OCI-LY7 (cell line): ENCODE results near the gene FNDC3B. TPM values are rescaled to one million over a fixed set of nuclear protein-coding genes. Genes with fewer than 3 reads are reported as not detected.

ENCODE experiments used
- BruUV-seq: library from RNA; stranded (reverse); fragments of 400-500 nt; replicated peaks from 2 replicates; lab custom pipeline; 2021; lab: Mats Ljungman, UMichigan
- CTCF ChIA-PET: fragments of 300-600 bp; sonication (Branson Sonifier 250); formaldehyde crosslinking; loops from one replicate; lab custom pipeline; 2022; ENCODE audit warnings: antibody characterized with exemption; ENCODE audit not compliant: unreplicated experiment; lab: Charles Lee
- POLR2A ChIA-PET: fragments of 300-600 bp; sonication (Branson Sonifier 250); formaldehyde crosslinking; loops from one replicate; lab custom pipeline; 2022; ENCODE audit warnings: antibody characterized with exemption; lab: Charles Lee
- DNase-seq: peaks from one replicate; pipeline ENCODE4 v3.0.0-alpha.2; 2015; ENCODE audit warnings: low spot score
- H2AFZ ChIP-seq: fragments of 200-600 bp; sonication (generic), shearing (Covaris generic); 2 replicates; pipeline ENCODE4 v1.6.1; 2014; ENCODE audit warnings: mild to moderate bottlenecking, antibody characterized with exemption, low read length, moderate library complexity
- H3K27ac ChIP-seq: fragments of 200-600 bp; sonication (generic); 2 replicates; pipeline ENCODE4 v1.5.1; 2014; ENCODE audit warnings: mixed run types, low read depth, mild to moderate bottlenecking, moderate library complexity, low read length, inconsistent platforms; ENCODE audit not compliant: poor library complexity, severe bottlenecking
- H3K36me3 ChIP-seq: fragments of 200-600 bp; sonication (generic); 2 replicates; pipeline ENCODE4 v1.6.1; 2014; ENCODE audit warnings: mild to moderate bottlenecking, antibody characterized with exemption, low read length, moderate library complexity, mixed read lengths; ENCODE audit not compliant: insufficient read depth
- H3K4me1 ChIP-seq: fragments of 200-600 bp; sonication (generic); 2 replicates; pipeline ENCODE4 v1.5.1; 2014; ENCODE audit warnings: mild to moderate bottlenecking, low read length; ENCODE audit not compliant: insufficient read depth, poor library complexity, severe bottlenecking
- H3K4me2 ChIP-seq: fragments of 200-600 bp; sonication (generic); 2 replicates; pipeline ENCODE4 v1.6.1; 2014; ENCODE audit warnings: mild to moderate bottlenecking, low read length
- H3K4me3 ChIP-seq: fragments of 200-600 bp; sonication (generic); 2 replicates; pipeline ENCODE4 v1.5.1; 2014; ENCODE audit warnings: mild to moderate bottlenecking, low read depth, low read length; ENCODE audit not compliant: poor library complexity, severe bottlenecking
- H3K79me2 ChIP-seq: fragments of 200-600 bp; sonication (generic); 2 replicates; pipeline ENCODE4 v1.6.1; 2016; ENCODE audit warnings: low read depth, mild to moderate bottlenecking, low read length, moderate library complexity, mixed read lengths; ENCODE audit not compliant: insufficient read depth
- H3K9me2 ChIP-seq: fragments of 200-600 bp; sonication (generic); 2 replicates; pipeline ENCODE4 v1.6.1; 2016; ENCODE audit warnings: mild to moderate bottlenecking, low read length, mixed read lengths; ENCODE audit not compliant: insufficient read depth
- H3K9me3 ChIP-seq: fragments of 200-600 bp; sonication (generic); 2 replicates; pipeline ENCODE4 v1.6.1; 2014; ENCODE audit warnings: mild to moderate bottlenecking, mixed run types, low read length, mixed read lengths
- H4K20me1 ChIP-seq: fragments of 200-600 bp; sonication (generic); 2 replicates; pipeline ENCODE4 v1.6.1; 2014; ENCODE audit warnings: mild to moderate bottlenecking, antibody characterized with exemption, low read length, moderate library complexity, mixed read lengths; ENCODE audit not compliant: insufficient read depth
- CTCF ChIP-seq: fragments of 200-600 bp; sonication (generic); conservative IDR thresholded peaks from 2 replicates; pipeline ENCODE4 v1.5.1; 2014; ENCODE audit warnings: mild to moderate bottlenecking, antibody characterized with exemption, low read length, moderate library complexity, mixed read lengths
- EZH2phosphoT487 ChIP-seq: fragments of 200-600 bp; sonication (generic); IDR thresholded peaks from 2 replicates; pipeline ENCODE4 v1.6.1; 2018; ENCODE audit warnings: low read depth, borderline replicate concordance, mild to moderate bottlenecking, mixed run types, antibody characterized with exemption, low read length, moderate library complexity, mixed read lengths
- intact Hi-C: fragments of 100-400 bp; cut with micrococcal nuclease; formaldehyde crosslinking; loops from one replicate; pipeline ENCODE4 v1.10.0; 2022; ENCODE audit not compliant: unreplicated experiment
- total RNA-seq, 2 experiments: library from RNA; depleted of rRNA in 1 of 2; stranded (reverse); fragments of >200 nt in 1 of 2; shearing (Covaris generic) in 1 of 2; gene quantifications; 2 replicates each; pipeline ENCODE4 v1.2.3, GENCODE V29; 2014 to 2022

Gene FNDC3B
- total RNA-seq, 2 experiments from 2014 or later: 23.3 to 28.5 TPM

DNA sequence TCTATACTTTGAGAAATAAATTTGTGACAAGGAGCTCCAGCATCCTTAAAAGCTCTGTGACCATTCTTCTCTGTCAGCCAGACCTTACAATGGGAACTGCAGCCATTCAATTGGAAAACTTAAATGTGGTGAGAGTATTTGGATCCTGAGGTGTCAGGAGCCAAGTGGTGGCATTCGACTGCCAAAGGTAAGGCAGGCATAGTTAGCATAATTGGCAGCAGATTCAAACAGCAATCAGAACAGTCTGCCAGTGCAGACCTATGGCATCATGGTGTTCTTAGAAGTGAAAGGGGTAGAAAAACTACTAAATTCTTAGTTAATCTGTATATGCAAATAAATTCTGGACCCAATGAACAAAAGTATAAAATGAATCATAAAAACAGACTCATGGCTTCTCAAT lies 18.2 kb upstream of the FNDC3B start:
- Histone ChIP-seq H3K79me2 (no peaks in the 10 kb centered on the region), H4K20me1 (no peaks in the 10 kb centered on the region), H3K36me3 (no peaks in the 10 kb centered on the region), H3K27ac (no peak overlapping the region), H3K4me1 (no peaks in the 10 kb centered on the region), H3K9me3 (no peaks in the 10 kb centered on the region), H3K4me2 (no peak overlapping the region), H2AFZ (no peak overlapping the region), H3K9me2 (no peaks in the 10 kb centered on the region), H3K4me3 (no peak overlapping the region)
- ChIA-PET POLR2A (interaction anchor here (0.6 to 1.1 kb wide), 3 partner anchors 13 to 242 kb away, joined by 4 to 14 read pairs (median 4); partner anchors contain the start of gene FNDC3B), CTCF (no interaction called here)
- TF ChIP-seq CTCF (no peak), EZH2phosphoT487 (no peak)
- BruUV-seq: no TSS peak
- intact Hi-C loops: no loop called here
- DNase-seq: no peak

GRCh38 chr3:172021859-172022258 lies 17.5 kb upstream of the FNDC3B start:
- H3K4me2 ChIP-seq: no peak overlapping the region
- no peak overlapping the region for H3K4me3 ChIP-seq
- H4K20me1 ChIP-seq: no peaks in the 10 kb centered on the region
- H2AFZ ChIP-seq: no peak overlapping the region
- H3K27ac ChIP-seq: no peak overlapping the region
- H3K36me3 ChIP-seq: no peaks in the 10 kb centered on the region
- BruUV-seq: no TSS peak
- CTCF ChIA-PET: no interaction called here
- H3K79me2 ChIP-seq: no peaks in the 10 kb centered on the region
- no peaks in the 10 kb centered on the region for H3K4me1 ChIP-seq
- TF ChIP-seq CTCF (no peak), EZH2phosphoT487 (no peak)
- H3K9me3 ChIP-seq: no peaks in the 10 kb centered on the region
- DNase-seq: no peak
- POLR2A ChIA-PET: interaction anchor here (0.9 kb wide), 1 partner anchor 25 kb away, joined by 3 read pairs; no protein-coding TSS in a partner anchor
- intact Hi-C loops: no loop called here
- no peaks in the 10 kb centered on the region for H3K9me2 ChIP-seq

DNA sequence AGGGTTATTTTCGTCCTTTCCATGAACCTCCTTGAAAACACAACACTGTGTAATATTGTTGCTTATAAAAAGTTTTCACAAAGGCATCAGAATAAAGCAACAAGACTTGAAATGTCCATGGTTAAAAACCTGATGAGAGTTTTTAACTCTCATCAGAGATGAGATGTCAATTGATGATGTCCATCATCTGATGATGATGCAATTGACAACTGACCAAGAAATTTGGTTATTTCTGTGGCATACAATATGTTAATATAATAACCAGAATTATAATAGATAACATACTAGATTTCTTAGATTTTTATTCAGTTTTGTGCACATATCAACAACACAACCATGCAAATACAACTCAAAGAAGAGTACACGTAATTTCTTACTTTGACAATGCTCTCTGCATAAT lies 15.5 kb upstream of the FNDC3B start:
- no peak overlapping the region for H3K4me3 ChIP-seq
- CTCF ChIA-PET: no interaction called here
- H4K20me1 ChIP-seq: no peaks in the 10 kb centered on the region

More for the DNA sequence above, 15.5 kb upstream of the FNDC3B start:
- POLR2A ChIA-PET: no interaction called here
- no peaks in the 10 kb centered on the region for H3K4me1 ChIP-seq
- H3K79me2 ChIP-seq: no peaks in the 10 kb centered on the region
- H3K4me2 ChIP-seq: no peak overlapping the region
- BruUV-seq: no TSS peak
- TF ChIP-seq CTCF (no peak), EZH2phosphoT487 (no peak)
- no peak for DNase-seq
- H3K9me3 ChIP-seq: no peaks in the 10 kb centered on the region
- no peak overlapping the region for H2AFZ ChIP-seq
- H3K36me3 ChIP-seq: no peaks in the 10 kb centered on the region
- no peaks in the 10 kb centered on the region for H3K9me2 ChIP-seq
- intact Hi-C loops: no loop called here
- H3K27ac ChIP-seq: no peak overlapping the region
